ENCODE data around the gene ZNF827. TPM values are rescaled to one million over a fixed set of nuclear protein-coding genes. Genes with fewer than 3 reads are reported as not detected.

ZNF827 gene
- total RNA-seq, 1 experiment from 2014 or later, result 26.2 TPM

- no peak overlapping the region for H3K4me3 Mint-ChIP-seq (ENCODE audit: low read depth, unreplicated experiment)
- H3K27me3 Mint-ChIP-seq (ENCODE audit: unreplicated experiment), result no peaks in the 10 kb centered on the region
- H3K27ac Mint-ChIP-seq (ENCODE audit: unreplicated experiment), result no peak overlapping the region
- intact Hi-C loops (cut with micrococcal nuclease; ENCODE audit: unreplicated experiment), result no loop called here
- no peaks in the 10 kb centered on the region for H3K9me3 Mint-ChIP-seq (ENCODE audit: low read depth, unreplicated experiment)
- no peaks in the 10 kb centered on the region for H3K36me3 Mint-ChIP-seq (ENCODE audit: insufficient read depth, unreplicated experiment)
- CTCF ChIA-PET, result no interaction called here
- BruUV-seq (replicated peaks), result no TSS peak
- no peak for DNase-seq
- no peaks in the 10 kb centered on the region for H3K4me1 Mint-ChIP-seq (ENCODE audit: low read depth, unreplicated experiment)
- no peak for TF ChIP-seq CTCF (IDR thresholded peaks at IDR 0.05; ENCODE audit: unreplicated experiment)
Observed at GRCh38 chr4:145879598-145879997, 59.0 kb downstream of the ZNF827 start.

- no TSS peak for BruUV-seq (replicated peaks)
- DNase-seq, result no peak
- H3K4me1 Mint-ChIP-seq (ENCODE audit: low read depth, unreplicated experiment), result no peaks in the 10 kb centered on the region
- CTCF ChIA-PET, result no interaction called here
- intact Hi-C loops (cut with micrococcal nuclease; ENCODE audit: unreplicated experiment), result no loop called here
- no peaks in the 10 kb centered on the region for H3K36me3 Mint-ChIP-seq (ENCODE audit: insufficient read depth, unreplicated experiment)
- H3K27me3 Mint-ChIP-seq (ENCODE audit: unreplicated experiment), result no peaks in the 10 kb centered on the region
- no peak overlapping the region for H3K4me3 Mint-ChIP-seq (ENCODE audit: low read depth, unreplicated experiment)
- no peaks in the 10 kb centered on the region for H3K9me3 Mint-ChIP-seq (ENCODE audit: low read depth, unreplicated experiment)
- no peak for TF ChIP-seq CTCF (IDR thresholded peaks at IDR 0.05; ENCODE audit: unreplicated experiment)
- H3K27ac Mint-ChIP-seq (ENCODE audit: unreplicated experiment), result no peak overlapping the region
Observed at GRCh38 chr4:145878501-145879435, 59.9 kb downstream of the ZNF827 start.

- TF ChIP-seq CTCF (IDR thresholded peaks at IDR 0.05; ENCODE audit: unreplicated experiment), result no peak
- BruUV-seq (replicated peaks), result no TSS peak
- intact Hi-C loops (cut with micrococcal nuclease; ENCODE audit: unreplicated experiment), result no loop called here
- Mint-ChIP-seq H3K27me3 (ENCODE audit: unreplicated experiment) (no peaks in the 10 kb centered on the region), H3K27ac (ENCODE audit: unreplicated experiment) (no peak overlapping the region), H3K9me3 (ENCODE audit: low read depth, unreplicated experiment) (no peaks in the 10 kb centered on the region), H3K36me3 (ENCODE audit: insufficient read depth, unreplicated experiment) (no peaks in the 10 kb centered on the region), H3K4me1 (ENCODE audit: low read depth, unreplicated experiment) (no peaks in the 10 kb centered on the region), H3K4me3 (ENCODE audit: low read depth, unreplicated experiment) (no peak overlapping the region)
- CTCF ChIA-PET, result no interaction called here
- no peak for DNase-seq
Observed at GRCh38 chr4:145876531-145877180, 62.0 kb downstream of the ZNF827 start.

- intact Hi-C loops (cut with micrococcal nuclease; ENCODE audit: unreplicated experiment), result no loop called here
- CTCF ChIA-PET, result no interaction called here
- no peaks in the 10 kb centered on the region for H3K9me3 Mint-ChIP-seq (ENCODE audit: low read depth, unreplicated experiment)
- no peaks in the 10 kb centered on the region for H3K36me3 Mint-ChIP-seq (ENCODE audit: insufficient read depth, unreplicated experiment)
- BruUV-seq (replicated peaks), result no TSS peak
- no peaks in the 10 kb centered on the region for H3K4me1 Mint-ChIP-seq (ENCODE audit: low read depth, unreplicated experiment)
- no peak overlapping the region for H3K4me3 Mint-ChIP-seq (ENCODE audit: low read depth, unreplicated experiment)
- H3K27me3 Mint-ChIP-seq (ENCODE audit: unreplicated experiment), result no peaks in the 10 kb centered on the region
- DNase-seq, result no peak
- TF ChIP-seq CTCF (IDR thresholded peaks at IDR 0.05; ENCODE audit: unreplicated experiment), result no peak
- no peak overlapping the region for H3K27ac Mint-ChIP-seq (ENCODE audit: unreplicated experiment)
Observed at GRCh38 chr4:145873901-145874300, 64.7 kb downstream of the ZNF827 start.

Data from Calu3 (cell line).